ENCODE results near the gene HLA-A. TPM values are rescaled to one million over a fixed set of nuclear protein-coding genes. Genes with fewer than 3 reads are reported as not detected.
"Not testable (repeated sequence)": the region's sequence is repeated elsewhere in the genome, so short reads cannot be mapped to it uniquely, and the experiment has no call there.

Gene HLA-A
- total RNA-seq, 1 donor from 2014 or later = 252 TPM

DNA sequence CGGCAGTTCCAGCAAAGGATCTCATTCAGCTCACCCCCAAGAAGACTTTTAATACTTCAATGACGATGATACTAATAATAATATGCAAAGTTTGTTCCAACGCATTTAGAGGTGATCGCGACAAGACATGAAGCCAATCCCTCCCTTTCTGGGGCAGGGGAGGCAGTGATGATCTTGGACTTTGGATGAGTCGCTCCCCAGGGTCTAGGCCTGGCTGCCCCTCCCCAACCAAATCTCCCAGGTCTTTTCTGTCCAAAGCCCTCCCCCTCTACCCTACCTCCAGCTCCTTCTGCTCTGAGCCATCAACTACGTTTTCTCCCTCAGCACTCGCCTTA, 33.9 kb downstream of the HLA-A start:
- no peak for DNase-seq
- Histone ChIP-seq H3K4me3 (peak overlapping the region; percentile 74), H3K36me3 (no peaks in the 10 kb centered on the region), H3K27ac (replicated peaks) (peak overlapping the region; percentile 96), H3K27me3 (ENCODE audit: low read depth) (no peaks in the 10 kb centered on the region), H3K9me3 (replicated peaks) (no peaks in the 10 kb centered on the region), H3K4me1 (peaks cover 36% of the 10 kb centered on the region)
- intact Hi-C loops (cut with micrococcal nuclease) = no loop called here
- TF ChIP-seq, protein P1, sequence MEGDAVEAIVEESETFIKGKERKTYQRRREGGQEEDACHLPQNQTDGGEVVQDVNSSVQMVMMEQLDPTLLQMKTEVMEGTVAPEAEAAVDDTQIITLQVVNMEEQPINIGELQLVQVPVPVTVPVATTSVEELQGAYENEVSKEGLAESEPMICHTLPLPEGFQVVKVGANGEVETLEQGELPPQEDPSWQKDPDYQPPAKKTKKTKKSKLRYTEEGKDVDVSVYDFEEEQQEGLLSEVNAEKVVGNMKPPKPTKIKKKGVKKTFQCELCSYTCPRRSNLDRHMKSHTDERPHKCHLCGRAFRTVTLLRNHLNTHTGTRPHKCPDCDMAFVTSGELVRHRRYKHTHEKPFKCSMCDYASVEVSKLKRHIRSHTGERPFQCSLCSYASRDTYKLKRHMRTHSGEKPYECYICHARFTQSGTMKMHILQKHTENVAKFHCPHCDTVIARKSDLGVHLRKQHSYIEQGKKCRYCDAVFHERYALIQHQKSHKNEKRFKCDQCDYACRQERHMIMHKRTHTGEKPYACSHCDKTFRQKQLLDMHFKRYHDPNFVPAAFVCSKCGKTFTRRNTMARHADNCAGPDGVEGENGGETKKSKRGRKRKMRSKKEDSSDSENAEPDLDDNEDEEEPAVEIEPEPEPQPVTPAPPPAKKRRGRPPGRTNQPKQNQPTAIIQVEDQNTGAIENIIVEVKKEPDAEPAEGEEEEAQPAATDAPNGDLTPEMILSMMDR (IDR thresholded peaks at IDR 0.05; ENCODE audit: borderline replicate concordance) = no peak

DNA sequence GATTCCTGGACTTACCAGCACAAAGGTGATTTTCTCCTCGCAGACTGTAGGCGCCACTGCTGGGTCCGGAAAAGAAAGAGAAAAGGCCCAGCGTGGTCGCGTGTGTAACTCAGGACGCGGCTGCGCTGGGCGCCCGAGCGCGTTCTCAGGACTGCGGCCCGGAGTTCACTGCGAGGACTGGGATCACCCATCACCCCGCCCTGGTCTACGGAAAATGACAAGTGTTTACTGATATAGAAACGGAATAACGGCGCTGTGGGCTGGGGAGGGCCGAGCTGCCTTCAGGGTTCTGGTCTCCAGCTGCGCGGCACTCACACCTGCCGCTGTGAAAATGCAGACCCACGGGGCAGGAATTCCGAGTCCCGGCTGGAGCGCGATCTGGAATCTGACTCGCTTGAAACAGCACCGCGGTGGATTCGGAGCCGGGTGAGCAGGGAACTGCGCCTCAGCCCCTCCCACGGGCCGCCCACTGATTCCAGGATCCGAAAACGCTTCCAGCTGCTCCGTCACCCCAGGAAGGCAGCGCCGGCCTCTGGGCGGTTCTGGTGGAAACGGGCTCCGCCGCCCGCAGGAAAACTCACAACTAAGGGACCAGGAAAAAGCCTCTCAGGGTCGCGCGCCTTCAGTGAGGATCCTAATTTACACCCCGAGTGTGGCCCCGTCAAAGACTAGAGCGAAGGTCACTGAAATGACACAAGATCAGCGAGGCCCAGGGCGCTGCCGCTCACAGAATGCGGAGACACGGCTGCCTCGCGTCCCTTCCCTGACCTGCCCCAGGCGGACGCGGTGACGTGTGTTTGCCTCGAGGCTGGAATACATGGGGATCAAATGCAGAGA, 34.5 kb downstream of the HLA-A start:
- Histone ChIP-seq H3K4me3 (peak overlapping the region; percentile 74), H3K27ac (replicated peaks) (peak overlapping the region; percentile 96), H3K36me3 (no peaks in the 10 kb centered on the region), H3K9me3 (replicated peaks) (no peaks in the 10 kb centered on the region), H3K4me1 (peaks cover 36% of the 10 kb centered on the region), H3K27me3 (ENCODE audit: low read depth) (no peaks in the 10 kb centered on the region)
- intact Hi-C loops (cut with micrococcal nuclease) = no loop called here
- TF ChIP-seq, protein P1 (IDR thresholded peaks at IDR 0.05; ENCODE audit: borderline replicate concordance) = peak; percentile 42
- DNase-seq = peak; percentile 93

DNA sequence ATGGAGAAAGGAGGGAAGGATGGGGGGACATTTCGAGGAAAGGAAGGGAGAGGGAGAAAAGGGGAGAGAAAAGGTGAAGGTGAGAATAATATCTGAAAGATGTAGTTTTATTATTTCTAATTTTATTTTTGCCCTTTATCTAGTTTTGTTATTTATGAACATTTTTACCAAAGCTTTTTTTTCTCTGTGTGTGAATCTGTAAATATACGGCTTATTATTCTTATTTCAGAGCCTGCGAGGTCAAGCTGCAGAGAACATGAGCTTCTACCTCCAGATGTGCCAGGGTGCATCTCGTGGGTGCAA, 35.0 kb downstream of the HLA-A start:
- Histone ChIP-seq H3K27me3 (ENCODE audit: low read depth) (no peaks in the 10 kb centered on the region), H3K27ac (replicated peaks) (peak overlapping the region; percentile 96), H3K4me3 (peak overlapping the region; percentile 74), H3K4me1 (peaks cover 36% of the 10 kb centered on the region), H3K36me3 (no peaks in the 10 kb centered on the region), H3K9me3 (replicated peaks) (no peaks in the 10 kb centered on the region)
- TF ChIP-seq, protein P1 (IDR thresholded peaks at IDR 0.05; ENCODE audit: borderline replicate concordance) = no peak
- intact Hi-C loops (cut with micrococcal nuclease) = no loop called here
- no peak for DNase-seq

DNA sequence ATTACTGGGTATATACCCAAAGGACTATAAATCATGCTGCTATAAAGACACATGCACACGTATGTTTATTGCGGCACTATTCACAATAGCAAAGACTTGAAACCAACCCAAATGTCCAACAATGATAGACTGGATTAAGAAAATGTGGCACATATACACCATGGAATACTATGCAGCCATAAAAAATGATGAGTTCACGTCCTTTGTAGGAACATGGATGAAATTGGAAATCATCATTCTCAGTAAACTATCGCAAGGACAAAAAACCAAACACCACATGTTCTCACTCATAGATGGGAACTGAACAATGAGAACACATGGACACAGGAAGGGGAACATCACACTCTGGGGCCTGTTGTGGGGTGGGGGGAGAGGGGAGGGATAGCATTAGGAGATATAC, 37.7 kb downstream of the HLA-A start:
- H3K4me3 ChIP-seq; H3K27me3 ChIP-seq (ENCODE audit: low read depth); intact Hi-C loops (cut with micrococcal nuclease); H3K27ac ChIP-seq (replicated peaks); H3K36me3 ChIP-seq; DNase-seq; H3K9me3 ChIP-seq (replicated peaks): not testable (repeated sequence)
- H3K4me1 ChIP-seq = peaks cover 28% of the 10 kb centered on the region

- DNase-seq = no peak
- Histone ChIP-seq H3K4me3 (no peak overlapping the region), H3K27me3 (ENCODE audit: low read depth) (no peaks in the 10 kb centered on the region), H3K9me3 (replicated peaks) (no peaks in the 10 kb centered on the region), H3K36me3 (no peaks in the 10 kb centered on the region), H3K27ac (replicated peaks) (peak overlapping the region; percentile 46), H3K4me1 (peaks cover 24% of the 10 kb centered on the region)
- TF ChIP-seq, protein P1 (IDR thresholded peaks at IDR 0.05; ENCODE audit: borderline replicate concordance) = no peak
- intact Hi-C loops (cut with micrococcal nuclease) = no loop called here
These were observed 38.2 kb downstream of the HLA-A start for GRCh38 chr6:29980511-29980910.

GRCh38 chr6:29981211-29981812, 39.0 kb downstream of the HLA-A start:
- H3K27ac ChIP-seq (replicated peaks) = peak overlapping the region; percentile 46
- no peaks in the 10 kb centered on the region for H3K9me3 ChIP-seq (replicated peaks)
- TF ChIP-seq, protein P1 (IDR thresholded peaks at IDR 0.05; ENCODE audit: borderline replicate concordance) = no peak
- H3K27me3 ChIP-seq (ENCODE audit: low read depth) = no peaks in the 10 kb centered on the region
- H3K4me1 ChIP-seq = peaks cover 16% of the 10 kb centered on the region
- no peak for DNase-seq
- intact Hi-C loops (cut with micrococcal nuclease) = no loop called here
- no peak overlapping the region for H3K4me3 ChIP-seq
- no peaks in the 10 kb centered on the region for H3K36me3 ChIP-seq

All from left ventricle myocardium inferior (tissue), 1 donor.